K562 (cell line): ENCODE results near the gene RFLNA. TPM values are rescaled to one million over a fixed set of nuclear protein-coding genes. Genes with fewer than 3 reads are reported as not detected.

Experiments used
- ATAC-seq: fragments of 200-7000 bp; cut with Tn5 transposase; 3 replicates; pipeline ENCODE4 v1.9.1; 2020; ENCODE audit warnings: moderate library complexity
- BruUV-seq: library from RNA; stranded (reverse); fragments of 400-500 nt; replicated peaks from 2 replicates; lab custom pipeline; 2021; lab: Mats Ljungman, UMichigan
- CTCF ChIA-PET: fragments of 300-600 bp; formaldehyde crosslinking; extraction: SDS; loops from one replicate; lab custom pipeline; 2021; ENCODE audit warnings: low intra/inter-chr PET ratio; lab: Yijun Ruan, JAX
- POLR2A ChIA-PET: fragments of 300-600, 350-650 bp; sonication (Branson Sonifier 250); formaldehyde crosslinking; extraction: SDS; loops from one replicate; lab custom pipeline; 2021; ENCODE audit warnings: antibody characterized with exemption, inconsistent platforms; lab: Yijun Ruan, JAX
- DNase-seq, 4 experiments: peaks; one replicate each; pipeline versions ENCODE4 v3.0.0 to v3.0.0-alpha.2; 2011 to 2018; ENCODE audit warnings: low spot score in 3 of 4, mixed read lengths in 3 of 4; ENCODE audit errors: extremely low read depth in 1 of 4
- FAIRE-seq: peaks from 2 replicates; lab custom pipeline; 2011; peaks lifted over from hg19 to GRCh38; lab: Jason Lieb, UNC
- H2AFZ ChIP-seq: 2 replicates; pipeline ENCODE4 v1.6.0; 2011; ENCODE audit warnings: low read depth, low read length, control low read depth, inconsistent platforms
- H3K27ac ChIP-seq: fragments of 200-600 bp; 3 replicates; pipeline ENCODE4 v1.8.0; 2011; ENCODE audit warnings: low read depth, mild to moderate bottlenecking, control low read depth, inconsistent platforms, low read length, moderate library complexity, mixed read lengths; ENCODE audit errors: extremely low read depth
- H3K27me3 ChIP-seq, 2 experiments: fragments of 300-600 bp in 1 of 2; 2 replicates in 1 of 2; 3 replicates in 1 of 2; pipeline versions ENCODE4 v1.6.0 to v1.8.0; 2011; ENCODE audit warnings: inconsistent platforms in 2 of 2, low read length in 2 of 2, mild to moderate bottlenecking in 1 of 2, mixed read lengths in 1 of 2, moderate library complexity in 1 of 2; ENCODE audit not compliant: control insufficient read depth in 2 of 2, insufficient read depth in 2 of 2
- H3K36me3 ChIP-seq: fragments of 300-600 bp; 3 replicates; pipeline ENCODE4 v1.8.0; 2011; ENCODE audit warnings: mild to moderate bottlenecking, low read length, inconsistent platforms; ENCODE audit not compliant: control insufficient read depth, insufficient read depth
- H3K4me1 ChIP-seq, 2 experiments: fragments of 200-600 bp in 1 of 2; replicated peaks in 1 of 2; 2 replicates in 1 of 2; 3 replicates in 1 of 2; pipeline versions ENCODE4 v1.5.1 to v1.8.0; 2011; ENCODE audit warnings: inconsistent platforms in 2 of 2, low read length in 2 of 2, mild to moderate bottlenecking in 1 of 2, mixed read lengths in 1 of 2, moderate library complexity in 1 of 2; ENCODE audit not compliant: control insufficient read depth in 2 of 2, insufficient read depth in 2 of 2
- H3K4me2 ChIP-seq: 2 replicates; pipeline ENCODE4 v1.6.1; 2011; ENCODE audit warnings: low read length, control low read depth, inconsistent platforms, mixed read lengths; ENCODE audit not compliant: insufficient read depth
- H3K4me3 ChIP-seq: fragments of 200-600 bp; sonication (generic), shearing (Covaris generic); 2 replicates; pipeline ENCODE4 v1.5.1; 2016; ENCODE audit warnings: control low read depth, inconsistent platforms
- H3K79me2 ChIP-seq: fragments of 200-600 bp; 3 replicates; pipeline ENCODE4 v1.8.0; 2011; ENCODE audit warnings: low read length, inconsistent platforms; ENCODE audit not compliant: control insufficient read depth, insufficient read depth
- H3K9ac ChIP-seq, 2 experiments: 2 replicates each; pipeline versions ENCODE4 v1.6.0 to v1.6.1; 2011; ENCODE audit warnings: low read depth in 2 of 2, low read length in 2 of 2, control low read depth in 1 of 2, inconsistent platforms in 1 of 2, mild to moderate bottlenecking in 1 of 2, mixed read lengths in 1 of 2; ENCODE audit not compliant: insufficient read depth in 1 of 2
- H3K9me1 ChIP-seq: one replicate; pipeline ENCODE4 v1.6.0; 2011; ENCODE audit warnings: inconsistent platforms, mild to moderate bottlenecking, low read length, moderate library complexity; ENCODE audit not compliant: control insufficient read depth, insufficient read depth
- H3K9me3 ChIP-seq: replicated peaks from 2 replicates; pipeline ENCODE4 v1.5.1; 2011; ENCODE audit warnings: low read depth, low read length, inconsistent platforms; ENCODE audit not compliant: control insufficient read depth, insufficient read depth
- H4K20me1 ChIP-seq: replicated peaks from 2 replicates; pipeline ENCODE4 v1.6.1; 2011; ENCODE audit warnings: low read length, inconsistent platforms, mixed read lengths; ENCODE audit not compliant: control insufficient read depth, insufficient read depth
- ARID2 ChIP-seq: fragments of 450-650 bp; IDR thresholded peaks from 2 replicates; pipeline ENCODE4 v1.6.1; 2017; ENCODE audit warnings: antibody characterized with exemption, mild to moderate bottlenecking
- CHCHD3 ChIP-seq: fragments of 250-450 bp; sonication (Bioruptor Pico); IDR thresholded peaks from 2 replicates; pipeline ENCODE4 v2.1.2; 2022; ENCODE audit warnings: mild to moderate bottlenecking
- ETS1 ChIP-seq: conservative IDR thresholded peaks from 2 replicates; pipeline ENCODE4 v1.6.1; 2011; ENCODE audit warnings: low read depth, mild to moderate bottlenecking, low read length; ENCODE audit not compliant: control insufficient read depth
- HDAC1 ChIP-seq, 2 experiments: fragments of 450-650 bp; IDR thresholded peaks; 2 replicates each; pipeline ENCODE4 v1.6.1; 2016 to 2017; ENCODE audit warnings: inconsistent platforms in 1 of 2, mild to moderate bottlenecking in 1 of 2, moderate library complexity in 1 of 2
- PRDM10 ChIP-seq: fragments of 450-650 bp; IDR thresholded peaks from 2 replicates; pipeline ENCODE4 v1.6.1; 2018; ENCODE audit not compliant: partially characterized antibody
- SPI1 ChIP-seq: IDR thresholded peaks from 2 replicates; pipeline ENCODE4 v1.6.1; 2011; ENCODE audit warnings: low read depth, low read length, control low read depth, borderline replicate concordance
- ZBTB9 ChIP-seq: fragments of 450-650 bp; formaldehyde crosslinking; IDR thresholded peaks from 2 replicates; pipeline ENCODE4 v1.4.0; 2020; ENCODE audit warnings: mild to moderate bottlenecking, moderate library complexity
- ZNF75A ChIP-seq: fragments of 450-650 bp; formaldehyde crosslinking; IDR thresholded peaks from 2 replicates; pipeline ENCODE4 v1.4.0; 2020; ENCODE audit warnings: mild to moderate bottlenecking
- WGBS: fragments of 100-300 bp; shearing (Covaris generic); methylation state at CpG from one replicate; pipeline ENCODE4 v1.1.6; 2016; ENCODE audit warnings: low coverage, mixed read lengths; ENCODE audit not compliant: insufficient coverage; ENCODE audit errors: missing lambda C conversion rate; 5-methylcytosine and 5-hydroxymethylcytosine counted together
- in situ Hi-C: fragments of 300-500 bp; cut with MboI; formaldehyde crosslinking; loops from 4 replicates; pipeline ENCODE4 v1.15.0; 2018; ENCODE audit warnings: inconsistent platforms, mixed read lengths
- intact Hi-C: fragments of 100-400 bp; cut with micrococcal nuclease; formaldehyde crosslinking; loops from 2 replicates; pipeline ENCODE4 v1.14.2; 2022
- polyA plus RNA-seq, 8 experiments: library from polyadenylated mRNA; depleted of rRNA in 4 of 8; stranded (reverse) in 5 of 8; unstranded in 3 of 8; fragments of >200 nt; fragmentation: Nextera tagmentation in 2 of 8; fragmentation: Illumina TruSeq in 1 of 8; extraction: Ambion mirVana in 2 of 8; extraction: Trizol in 1 of 8; gene quantifications; 2 replicates each; pipeline versions ENCODE4 v1.2.1 to v1.2.3, GENCODE V29; 2011 to 2014; ENCODE audit warnings: inconsistent platforms in 1 of 8, missing spikeins in 1 of 8
- total RNA-seq, 7 experiments: library from RNA; depleted of rRNA in 6 of 7; stranded (reverse); fragments of >200 nt in 6 of 7; fragmentation: Illumina TruSeq in 2 of 7; extraction: Trizol in 2 of 7; gene quantifications; 2 replicates each; pipeline versions ENCODE4 v1.2.1 to v1.2.3, GENCODE V29; 2011 to 2021; ENCODE audit warnings: low replicate concordance in 1 of 7
- TF ChIP-seq, protein P1 (sequence below): fragments of 450-650 bp; IDR thresholded peaks from 2 replicates; pipeline ENCODE4 v1.6.1; 2017; ENCODE audit warnings: antibody characterized with exemption, mild to moderate bottlenecking
- TF ChIP-seq, protein P2 (sequence below): fragments of 250-450 bp; sonication (Bioruptor Pico); IDR thresholded peaks from 2 replicates; pipeline ENCODE4 v1.6.1; 2021; ENCODE audit warnings: mild to moderate bottlenecking

The RFLNA gene
- total and polyA plus RNA-seq, 9 of the 15 experiments (the other 6 are each of a cell fraction or from before 2014, with no cell fraction given) = not detected

- Histone ChIP-seq H3K79me2 (no peaks in the 10 kb centered on the region), H3K4me1 (peaks cover 8 to 12% of the 10 kb centered on the region in 2 experiments), H3K4me3 (no peak overlapping the region), H3K27me3 (peaks cover 5 to 19% of the 10 kb centered on the region in 2 experiments; a peak in 4 of 5 replicates), H3K9me3 (no peaks in the 10 kb centered on the region), H3K9ac (no peak overlapping the region), H3K27ac (no peak overlapping the region), H2AFZ (no peak overlapping the region), H3K4me2 (no peak overlapping the region), H3K36me3 (no peaks in the 10 kb centered on the region), H3K9me1 (no peaks in the 10 kb centered on the region), H4K20me1 (no peaks in the 10 kb centered on the region)
- CTCF ChIA-PET = no interaction called here
- ATAC-seq (no peak), DNase-seq (no peak), FAIRE-seq (no peak)
- intact Hi-C loops = no loop called here
- BruUV-seq = no TSS peak
- 47% methylated on average over 10 of the region's 10 CpGs for WGBS
- POLR2A ChIA-PET = interaction anchor here (0.8 kb wide), 1 partner anchor 719 kb away, joined by 3 read pairs; no protein-coding TSS in a partner anchor
- in situ Hi-C loops = no loop called here
- TF ChIP-seq SPI1 (peak; percentile 50; the same call in 1 of the 2 replicates), ZBTB9 (CRISPR knock-in tag) (no peak), CHCHD3 (CRISPR knock-in tag) (no peak), ZNF75A (CRISPR knock-in tag) (no peak), PRDM10 (peak; percentile 87), ETS1 (no peak), HDAC1 (IDR thresholded peaks at IDR 0.05) (no peak), ARID2 (no peak)
- TF ChIP-seq, protein P1, sequence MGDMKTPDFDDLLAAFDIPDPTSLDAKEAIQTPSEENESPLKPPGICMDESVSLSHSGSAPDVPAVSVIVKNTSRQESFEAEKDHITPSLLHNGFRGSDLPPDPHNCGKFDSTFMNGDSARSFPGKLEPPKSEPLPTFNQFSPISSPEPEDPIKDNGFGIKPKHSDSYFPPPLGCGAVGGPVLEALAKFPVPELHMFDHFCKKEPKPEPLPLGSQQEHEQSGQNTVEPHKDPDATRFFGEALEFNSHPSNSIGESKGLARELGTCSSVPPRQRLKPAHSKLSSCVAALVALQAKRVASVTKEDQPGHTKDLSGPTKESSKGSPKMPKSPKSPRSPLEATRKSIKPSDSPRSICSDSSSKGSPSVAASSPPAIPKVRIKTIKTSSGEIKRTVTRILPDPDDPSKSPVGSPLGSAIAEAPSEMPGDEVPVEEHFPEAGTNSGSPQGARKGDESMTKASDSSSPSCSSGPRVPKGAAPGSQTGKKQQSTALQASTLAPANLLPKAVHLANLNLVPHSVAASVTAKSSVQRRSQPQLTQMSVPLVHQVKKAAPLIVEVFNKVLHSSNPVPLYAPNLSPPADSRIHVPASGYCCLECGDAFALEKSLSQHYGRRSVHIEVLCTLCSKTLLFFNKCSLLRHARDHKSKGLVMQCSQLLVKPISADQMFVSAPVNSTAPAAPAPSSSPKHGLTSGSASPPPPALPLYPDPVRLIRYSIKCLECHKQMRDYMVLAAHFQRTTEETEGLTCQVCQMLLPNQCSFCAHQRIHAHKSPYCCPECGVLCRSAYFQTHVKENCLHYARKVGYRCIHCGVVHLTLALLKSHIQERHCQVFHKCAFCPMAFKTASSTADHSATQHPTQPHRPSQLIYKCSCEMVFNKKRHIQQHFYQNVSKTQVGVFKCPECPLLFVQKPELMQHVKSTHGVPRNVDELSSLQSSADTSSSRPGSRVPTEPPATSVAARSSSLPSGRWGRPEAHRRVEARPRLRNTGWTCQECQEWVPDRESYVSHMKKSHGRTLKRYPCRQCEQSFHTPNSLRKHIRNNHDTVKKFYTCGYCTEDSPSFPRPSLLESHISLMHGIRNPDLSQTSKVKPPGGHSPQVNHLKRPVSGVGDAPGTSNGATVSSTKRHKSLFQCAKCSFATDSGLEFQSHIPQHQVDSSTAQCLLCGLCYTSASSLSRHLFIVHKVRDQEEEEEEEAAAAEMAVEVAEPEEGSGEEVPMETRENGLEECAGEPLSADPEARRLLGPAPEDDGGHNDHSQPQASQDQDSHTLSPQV = no peak
- TF ChIP-seq, protein P2, sequence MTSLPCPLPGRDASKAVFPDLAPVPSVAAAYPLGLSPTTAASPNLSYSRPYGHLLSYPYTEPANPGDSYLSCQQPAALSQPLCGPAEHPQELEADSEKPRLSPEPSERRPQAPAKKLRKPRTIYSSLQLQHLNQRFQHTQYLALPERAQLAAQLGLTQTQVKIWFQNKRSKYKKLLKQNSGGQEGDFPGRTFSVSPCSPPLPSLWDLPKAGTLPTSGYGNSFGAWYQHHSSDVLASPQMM = no peak
Observed at GRCh38 chr12:124264089-124264795, 30.7 kb upstream of the RFLNA start.
